Mesothelial cell of epicardium (in vitro differentiated cells): ENCODE measurements around the gene SELENOS. TPM values are rescaled to one million over a fixed set of nuclear protein-coding genes. Genes with fewer than 3 reads are reported as not detected.
"Not testable (repeated sequence)": the region's sequence is repeated elsewhere in the genome, so short reads cannot be mapped to it uniquely, and the experiment has no call there.

Experiments used
- DNase-seq, 2 experiments: peaks; one replicate each; pipeline ENCODE4 v3.0.0; 2021; ENCODE audit warnings: low spot score in 2 of 2; ENCODE audit not compliant: unreplicated experiment in 2 of 2
- H3K27ac Mint-ChIP-seq: 2 replicates; pipeline ENCODE4 v1.8.0; 2021; ENCODE audit warnings: mixed read lengths
- H3K27me3 Mint-ChIP-seq: 2 replicates; pipeline ENCODE4 v1.8.0; 2021; ENCODE audit warnings: low read depth, mixed read lengths
- H3K36me3 Mint-ChIP-seq: 2 replicates; pipeline ENCODE4 v1.8.0; 2021; ENCODE audit warnings: mixed read lengths
- H3K4me1 Mint-ChIP-seq: 2 replicates; pipeline ENCODE4 v1.8.0; 2021; ENCODE audit warnings: mixed read lengths
- H3K4me3 Mint-ChIP-seq: 2 replicates; pipeline ENCODE4 v1.8.0; 2021; ENCODE audit warnings: mild to moderate bottlenecking, moderate library complexity, mixed read lengths
- H3K9me3 Mint-ChIP-seq: 2 replicates; pipeline ENCODE4 v1.8.0; 2021; ENCODE audit warnings: mixed read lengths
- total RNA-seq: library from RNA; stranded (reverse); gene quantifications from 3 replicates; pipeline ENCODE4 v1.2.1, GENCODE V29; 2021
- TF ChIP-seq, protein P1 (sequence below): fragments of 200-600 bp; sonication (generic); IDR thresholded peaks from one replicate; pipeline ENCODE4 v1.5.0; 2021; ENCODE audit warnings: antibody characterized with exemption; ENCODE audit not compliant: unreplicated experiment

Gene SELENOS
- total RNA-seq, 1 donor from 2014 or later = 38.1 TPM

DNA sequence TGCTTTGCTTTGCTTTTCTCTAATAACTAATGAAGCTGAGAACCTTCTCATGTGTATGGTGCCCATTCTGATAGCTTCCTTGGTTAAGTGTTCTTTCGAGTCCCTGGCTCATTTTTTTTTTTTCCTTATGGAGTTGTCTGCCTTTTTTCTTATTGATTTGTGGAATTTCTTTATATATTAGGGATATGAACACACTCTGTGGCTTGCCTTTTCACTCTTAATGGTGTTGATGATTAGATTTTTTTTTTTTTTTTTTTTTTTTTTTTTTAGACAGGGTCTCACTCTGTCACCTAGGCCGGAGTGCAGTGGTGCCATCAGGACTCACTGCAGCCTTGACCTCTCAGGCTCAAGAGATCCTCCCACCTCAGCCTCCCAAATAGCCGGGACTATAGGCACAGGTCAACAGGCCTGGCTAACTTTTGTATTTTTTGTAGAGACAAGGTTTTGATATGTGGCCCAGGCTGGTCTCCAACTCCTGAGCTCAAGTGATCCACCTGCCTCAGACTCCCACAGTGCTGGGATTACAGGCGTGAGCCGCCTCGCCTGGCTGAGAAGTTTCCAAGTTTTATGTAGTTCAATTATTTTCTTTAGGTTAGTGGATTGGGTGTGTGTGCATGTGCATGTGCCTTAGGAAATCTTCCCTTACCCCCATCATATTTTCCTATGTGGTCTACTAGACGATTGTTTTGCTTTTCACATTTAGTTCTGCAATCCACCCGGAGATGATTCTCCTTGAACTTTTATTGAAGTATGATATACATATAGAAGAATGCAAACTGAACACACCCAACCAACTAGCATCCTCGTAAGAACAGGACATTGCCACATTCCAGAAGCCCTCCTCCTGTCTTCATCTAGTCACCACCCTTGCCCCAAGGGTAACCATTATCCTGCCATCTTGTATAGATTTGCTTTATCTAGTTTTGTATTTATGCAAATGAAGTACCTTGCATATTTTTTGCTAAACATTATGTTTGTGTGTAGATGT lies 19.4 kb upstream of the SELENOS start:
- H3K36me3 Mint-ChIP-seq = no peaks in the 10 kb centered on the region
- TF ChIP-seq, protein P1, sequence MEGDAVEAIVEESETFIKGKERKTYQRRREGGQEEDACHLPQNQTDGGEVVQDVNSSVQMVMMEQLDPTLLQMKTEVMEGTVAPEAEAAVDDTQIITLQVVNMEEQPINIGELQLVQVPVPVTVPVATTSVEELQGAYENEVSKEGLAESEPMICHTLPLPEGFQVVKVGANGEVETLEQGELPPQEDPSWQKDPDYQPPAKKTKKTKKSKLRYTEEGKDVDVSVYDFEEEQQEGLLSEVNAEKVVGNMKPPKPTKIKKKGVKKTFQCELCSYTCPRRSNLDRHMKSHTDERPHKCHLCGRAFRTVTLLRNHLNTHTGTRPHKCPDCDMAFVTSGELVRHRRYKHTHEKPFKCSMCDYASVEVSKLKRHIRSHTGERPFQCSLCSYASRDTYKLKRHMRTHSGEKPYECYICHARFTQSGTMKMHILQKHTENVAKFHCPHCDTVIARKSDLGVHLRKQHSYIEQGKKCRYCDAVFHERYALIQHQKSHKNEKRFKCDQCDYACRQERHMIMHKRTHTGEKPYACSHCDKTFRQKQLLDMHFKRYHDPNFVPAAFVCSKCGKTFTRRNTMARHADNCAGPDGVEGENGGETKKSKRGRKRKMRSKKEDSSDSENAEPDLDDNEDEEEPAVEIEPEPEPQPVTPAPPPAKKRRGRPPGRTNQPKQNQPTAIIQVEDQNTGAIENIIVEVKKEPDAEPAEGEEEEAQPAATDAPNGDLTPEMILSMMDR = no peak
- H3K27me3 Mint-ChIP-seq = no peaks in the 10 kb centered on the region
- peak overlapping the region; percentile 93 for H3K4me3 Mint-ChIP-seq
- DNase-seq = no peak
- H3K9me3 Mint-ChIP-seq = no peaks in the 10 kb centered on the region
- peak overlapping the region; percentile 82 for H3K27ac Mint-ChIP-seq
- H3K4me1 Mint-ChIP-seq = peaks cover 36% of the 10 kb centered on the region

DNA sequence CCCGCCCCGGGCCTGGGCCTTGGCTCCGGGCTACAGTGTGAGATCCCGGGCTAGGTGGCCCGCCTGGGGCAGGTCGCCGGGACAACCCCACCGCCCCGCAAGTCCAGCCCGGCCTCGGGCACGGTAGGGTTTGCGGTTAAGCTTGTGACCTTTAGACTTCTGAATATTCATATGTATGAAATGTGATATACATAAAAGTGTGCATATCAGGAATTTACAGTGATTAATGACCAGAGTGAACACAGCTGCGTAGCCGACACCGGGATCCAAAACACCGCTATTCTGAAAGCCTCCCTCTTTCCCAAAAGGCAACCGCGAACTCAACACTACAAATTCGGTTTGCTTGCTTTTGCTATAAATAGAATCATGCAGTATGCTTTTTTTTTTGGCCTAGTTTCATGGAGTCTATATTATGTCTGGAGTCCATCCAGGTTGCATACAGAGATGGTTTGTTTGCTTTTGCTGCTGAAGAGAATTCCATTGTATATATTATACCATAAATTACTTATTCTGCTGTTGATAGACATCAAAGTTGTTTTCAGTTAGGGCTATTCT lies 18.4 kb upstream of the SELENOS start:
- H3K9me3 Mint-ChIP-seq = no peaks in the 10 kb centered on the region
- H3K4me3 Mint-ChIP-seq = peak overlapping the region; percentile 93
- H3K27ac Mint-ChIP-seq = peak overlapping the region; percentile 96
- H3K36me3 Mint-ChIP-seq = peaks cover 2% of the 10 kb centered on the region
- no peak for DNase-seq
- TF ChIP-seq, protein P1 = no peak
- no peaks in the 10 kb centered on the region for H3K27me3 Mint-ChIP-seq
- H3K4me1 Mint-ChIP-seq = peaks cover 39% of the 10 kb centered on the region

DNA sequence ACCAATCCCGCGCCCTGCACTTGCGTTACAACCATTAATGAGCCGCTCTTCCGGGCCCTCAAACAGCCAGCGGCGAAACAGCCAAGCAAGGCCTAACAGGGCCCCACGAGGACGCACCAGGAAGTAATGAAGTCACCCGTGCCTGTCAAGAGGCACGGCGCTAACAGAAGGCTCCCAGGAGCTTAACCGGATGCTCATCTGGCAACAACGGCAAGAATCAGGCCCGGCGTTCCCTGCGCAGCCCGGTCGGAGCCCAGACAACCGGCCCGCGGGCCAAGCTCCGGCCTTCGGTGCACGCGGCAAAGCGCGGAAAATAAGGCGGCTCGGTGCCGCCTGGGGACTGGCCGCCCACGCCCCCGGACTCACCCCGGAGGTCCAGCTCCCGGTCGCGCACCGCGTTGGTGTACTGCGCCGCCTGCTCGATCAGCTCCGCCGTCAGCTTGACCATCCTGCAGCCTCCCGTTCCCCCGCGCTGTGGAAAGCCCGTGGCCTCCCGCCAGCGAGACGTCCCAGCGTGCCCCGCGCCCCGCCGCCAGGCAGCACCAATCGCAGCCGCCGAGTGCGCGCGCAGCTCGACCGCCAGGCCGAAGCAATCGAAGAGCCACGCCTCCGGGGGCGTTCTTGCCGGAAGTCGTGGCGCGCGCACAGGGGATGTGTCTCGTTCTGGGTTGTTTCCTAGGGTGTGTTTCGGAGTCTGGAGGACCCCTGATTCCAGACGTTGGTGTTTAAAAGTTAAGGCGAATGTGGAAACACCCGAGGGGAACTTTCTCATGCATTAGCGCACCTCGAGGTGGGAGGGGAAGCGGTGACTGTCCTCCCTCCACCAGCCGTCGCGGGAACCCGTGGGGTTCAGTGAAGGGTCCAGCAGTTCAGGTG lies 17.7 kb upstream of the SELENOS start, which contains the start of gene SNRPA1:
Gene SNRPA1, minus strand, starts transcription at position 518 of the 876 bp plus-strand sequence. Its CDS starts 70 bp downstream, at position 448.
- TF ChIP-seq, protein P1 = no peak
- peak; percentile 98 for DNase-seq
- Mint-ChIP-seq H3K9me3 (no peaks in the 10 kb centered on the region), H3K27ac (peak within 1 kb of the TSS; percentile 96), H3K27me3 (no peaks in the 10 kb centered on the region), H3K4me3 (peak within 1 kb of the TSS; percentile 93), H3K4me1 (peaks cover 39% of the 10 kb centered on the region), H3K36me3 (peaks cover 2% of the 10 kb centered on the region)

DNA sequence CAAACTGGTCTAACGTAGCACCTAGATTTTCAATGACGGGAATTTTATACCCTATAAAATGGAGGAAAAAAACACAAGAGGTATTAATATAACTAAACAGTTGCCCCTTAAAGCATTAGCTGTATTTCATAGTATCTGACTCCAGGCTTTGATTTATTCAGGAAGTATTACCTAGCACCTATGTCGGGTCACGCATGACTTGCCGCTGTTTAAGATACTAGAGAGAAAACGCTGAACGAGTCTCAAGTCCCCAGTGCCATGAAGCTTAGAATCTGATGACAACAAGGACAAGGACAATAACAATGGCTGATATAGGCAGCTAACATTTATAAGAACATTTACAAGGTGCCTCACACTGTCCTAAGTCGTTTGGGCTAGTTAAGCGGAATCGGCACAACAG lies 15.8 kb upstream of the SELENOS start:
- peaks cover 11% of the 10 kb centered on the region for H3K36me3 Mint-ChIP-seq
- no peaks in the 10 kb centered on the region for H3K9me3 Mint-ChIP-seq
- TF ChIP-seq, protein P1 = no peak
- H3K4me1 Mint-ChIP-seq = peaks cover 39% of the 10 kb centered on the region
- H3K27ac Mint-ChIP-seq = peak overlapping the region; percentile 96
- no peak for DNase-seq
- H3K4me3 Mint-ChIP-seq = peak overlapping the region; percentile 93
- no peaks in the 10 kb centered on the region for H3K27me3 Mint-ChIP-seq

DNA sequence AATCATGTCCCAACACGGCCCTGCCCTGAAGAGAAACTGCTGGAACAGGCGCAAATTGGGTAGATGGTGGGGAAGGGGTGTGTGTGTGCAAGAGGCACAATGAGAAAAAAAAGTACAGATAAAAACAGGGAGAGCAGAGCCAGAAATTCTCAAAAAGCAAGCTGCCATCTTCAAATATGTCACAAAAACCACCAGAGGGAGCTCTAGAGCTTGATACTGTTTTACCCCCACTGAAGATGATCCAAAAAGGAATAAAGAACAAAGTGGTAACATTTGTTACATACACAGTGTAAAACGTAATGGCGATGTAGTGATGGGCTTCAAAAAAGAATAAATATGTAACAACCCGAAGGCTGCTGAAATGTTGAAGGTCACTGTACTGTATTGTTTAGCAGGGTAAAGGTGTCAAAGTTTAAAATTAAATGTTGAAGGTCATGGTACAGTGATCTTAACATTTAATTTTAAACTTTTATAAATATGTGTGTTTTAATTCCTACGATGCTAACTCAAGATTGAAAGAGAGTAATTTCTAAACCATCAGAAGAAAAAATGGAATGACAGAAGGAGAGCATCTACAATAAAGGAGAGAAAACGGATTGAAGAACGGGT lies 11.7 kb upstream of the SELENOS start:
- DNase-seq = no peak
- no peak overlapping the region for H3K4me3 Mint-ChIP-seq
- peaks cover 22% of the 10 kb centered on the region for H3K4me1 Mint-ChIP-seq
- no peaks in the 10 kb centered on the region for H3K9me3 Mint-ChIP-seq
- no peaks in the 10 kb centered on the region for H3K27me3 Mint-ChIP-seq
- H3K36me3 Mint-ChIP-seq = peaks cover 37% of the 10 kb centered on the region
- H3K27ac Mint-ChIP-seq = no peak overlapping the region
- TF ChIP-seq, protein P1 = peak; percentile 66

DNA sequence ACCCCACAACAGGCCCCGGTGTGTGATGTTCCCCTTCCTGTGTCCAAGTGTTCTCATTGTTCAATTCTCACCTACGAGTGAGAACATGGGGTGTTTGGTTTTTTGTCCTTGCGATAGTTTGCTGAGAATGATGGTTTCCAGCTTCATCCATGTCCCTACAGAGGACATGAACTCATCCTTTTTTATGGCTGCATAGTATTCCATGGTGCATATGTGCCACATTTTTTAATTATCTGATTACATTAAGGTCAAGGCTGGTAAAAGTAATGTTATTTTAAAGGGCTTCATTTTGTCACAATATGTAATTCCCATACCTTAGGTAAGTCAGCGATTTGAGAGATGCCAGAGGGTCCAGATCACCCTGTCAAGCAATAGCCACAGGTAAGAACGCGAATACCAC lies 10.1 kb upstream of the SELENOS start:
- peaks cover 43% of the 10 kb centered on the region for H3K36me3 Mint-ChIP-seq
- H3K4me1 Mint-ChIP-seq, H3K27me3 Mint-ChIP-seq, H3K9me3 Mint-ChIP-seq, H3K4me3 Mint-ChIP-seq, DNase-seq, H3K27ac Mint-ChIP-seq: not testable (repeated sequence)
